IPS DF 6.9 (cell line): Measurements from ENCODE around the gene ALG8.
"Not testable (repeated sequence)": the region's sequence is repeated elsewhere in the genome, so short reads cannot be mapped to it uniquely, and the experiment has no call there.

Experiments used
- DNase-seq: peaks from one replicate; pipeline ENCODE4 v3.0.0-alpha.2; 2013; ENCODE audit warnings: low read depth, low spot score
- H3K27ac ChIP-seq: one replicate; pipeline ENCODE4 v1.5.1; 2013; ENCODE audit warnings: low read length, control low read depth
- H3K27me3 ChIP-seq: 2 replicates; pipeline ENCODE4 v1.6.1; 2013; ENCODE audit warnings: mild to moderate bottlenecking, low read length; ENCODE audit not compliant: control insufficient read depth, insufficient read depth
- H3K36me3 ChIP-seq: 2 replicates; pipeline ENCODE4 v1.6.1; 2013; ENCODE audit warnings: low read length; ENCODE audit not compliant: control insufficient read depth, insufficient read depth
- H3K4me1 ChIP-seq: 2 replicates; pipeline ENCODE4 v1.6.1; 2013; ENCODE audit warnings: low read length; ENCODE audit not compliant: control insufficient read depth, insufficient read depth
- H3K4me3 ChIP-seq: 2 replicates; pipeline ENCODE4 v1.5.1; 2013; ENCODE audit warnings: mild to moderate bottlenecking, low read length
- H3K9me3 ChIP-seq: 2 replicates; pipeline ENCODE4 v1.6.1; 2013; ENCODE audit warnings: low read length, inconsistent platforms; ENCODE audit not compliant: control insufficient read depth, insufficient read depth
- WGBS: extraction: QIAGEN DNeasy Blood & Tissue Kit; methylation state at CpG from one replicate; pipeline ENCODE4 v1.1.7; 2013; ENCODE audit warnings: mixed read lengths, missing lambda C conversion rate; ENCODE audit not compliant: insufficient read length, insufficient coverage; 5-methylcytosine and 5-hydroxymethylcytosine counted together

Gene ALG8

GRCh38 chr11:78080818-78081495, 58.5 kb downstream of the ALG8 start:
- no peaks in the 10 kb centered on the region for H3K9me3 ChIP-seq
- H3K27ac ChIP-seq, result no peak overlapping the region
- WGBS, result no CpG with 5 or more reads among the region's 11 CpGs
- H3K27me3 ChIP-seq, result no peaks in the 10 kb centered on the region
- DNase-seq, result no peak
- H3K4me3 ChIP-seq, result no peak overlapping the region
- H3K36me3 ChIP-seq, result no peaks in the 10 kb centered on the region
- H3K4me1 ChIP-seq, result no peaks in the 10 kb centered on the region

GRCh38 chr11:78080084-78080817, 59.2 kb downstream of the ALG8 start:
- DNase-seq, result no peak
- H3K27me3 ChIP-seq, result no peaks in the 10 kb centered on the region
- no peak overlapping the region for H3K27ac ChIP-seq
- no peaks in the 10 kb centered on the region for H3K36me3 ChIP-seq
- H3K4me3 ChIP-seq, result peak overlapping the region; percentile 84; the same call in 1 of the 2 replicates
- no peaks in the 10 kb centered on the region for H3K9me3 ChIP-seq
- WGBS, result no CpG with 5 or more reads among the region's 23 CpGs
- no peaks in the 10 kb centered on the region for H3K4me1 ChIP-seq

- no peaks in the 10 kb centered on the region for H3K4me1 ChIP-seq
- no peak within 1 kb of the TSS for H3K27ac ChIP-seq
- H3K36me3 ChIP-seq, result no peaks in the 10 kb centered on the region
- H3K27me3 ChIP-seq, result no peaks in the 10 kb centered on the region
- no CpG with 5 or more reads among the region's 68 CpGs for WGBS
- DNase-seq, result peak; percentile 55
- H3K9me3 ChIP-seq, result no peaks in the 10 kb centered on the region
- peak within 1 kb of the TSS; percentile 84 for H3K4me3 ChIP-seq
Observed at GRCh38 chr11:78079232-78080083, 60.0 kb downstream of the ALG8 start, which contains the start of gene NDUFC2. TSS of gene NDUFC2 (minus strand) at chr11:78079862. CDS start at chr11:78079744, 118 bp downstream.

- no CpG with 5 or more reads among the region's 21 CpGs for WGBS
- no peaks in the 10 kb centered on the region for H3K9me3 ChIP-seq
- H3K36me3 ChIP-seq, result no peaks in the 10 kb centered on the region
- H3K4me1 ChIP-seq, result no peaks in the 10 kb centered on the region
- H3K27ac ChIP-seq, result no peak overlapping the region
- H3K4me3 ChIP-seq, result peak overlapping the region; percentile 84; the same call in 1 of the 2 replicates
- H3K27me3 ChIP-seq, result no peaks in the 10 kb centered on the region
- DNase-seq, result no peak
Observed at GRCh38 chr11:78078218-78079167, 60.9 kb downstream of the ALG8 start.

- not testable (repeated sequence) for H3K9me3 ChIP-seq, H3K36me3 ChIP-seq, H3K4me3 ChIP-seq, H3K4me1 ChIP-seq, H3K27ac ChIP-seq, DNase-seq, H3K27me3 ChIP-seq
- no CpG with 5 or more reads among the region's 4 CpGs for WGBS
Observed at GRCh38 chr11:78077592-78077991, 61.8 kb downstream of the ALG8 start.

- Histone ChIP-seq H3K9me3 (no peaks in the 10 kb centered on the region), H3K27me3 (no peaks in the 10 kb centered on the region), H3K4me3 (no peak overlapping the region), H3K27ac (no peak overlapping the region), H3K36me3 (peaks cover 2% of the 10 kb centered on the region; the same call in 1 of the 2 replicates), H3K4me1 (no peaks in the 10 kb centered on the region)
- no CpG with 5 or more reads among the region's 6 CpGs for WGBS
- DNase-seq, result no peak
Observed at GRCh38 chr11:78076733-78077403, 62.6 kb downstream of the ALG8 start.

- H3K27ac ChIP-seq, result no peak overlapping the region
- H3K36me3 ChIP-seq, result peaks cover 2% of the 10 kb centered on the region; the same call in 1 of the 2 replicates
- no peaks in the 10 kb centered on the region for H3K27me3 ChIP-seq
- no peaks in the 10 kb centered on the region for H3K9me3 ChIP-seq
- no peak for DNase-seq
- no CpG with 5 or more reads among the region's 6 CpGs for WGBS
- no peak overlapping the region for H3K4me3 ChIP-seq
- H3K4me1 ChIP-seq, result no peaks in the 10 kb centered on the region
Observed at GRCh38 chr11:78074756-78075155, 64.7 kb downstream of the ALG8 start.

- Histone ChIP-seq H3K27me3 (no peaks in the 10 kb centered on the region), H3K4me1 (no peaks in the 10 kb centered on the region), H3K4me3 (no peak overlapping the region), H3K9me3 (no peaks in the 10 kb centered on the region), H3K36me3 (peaks cover 2% of the 10 kb centered on the region; the same call in 1 of the 2 replicates), H3K27ac (no peak overlapping the region)
- WGBS, result no CpG with 5 or more reads among the region's 4 CpGs
- DNase-seq, result no peak
Observed at GRCh38 chr11:78072455-78072854, 67.0 kb downstream of the ALG8 start.

- Histone ChIP-seq H3K9me3 (no peaks in the 10 kb centered on the region), H3K4me1 (no peaks in the 10 kb centered on the region), H3K27ac (no peak overlapping the region), H3K4me3 (no peak overlapping the region), H3K36me3 (peaks cover 2% of the 10 kb centered on the region; the same call in 1 of the 2 replicates), H3K27me3 (no peaks in the 10 kb centered on the region)
- DNase-seq, result no peak
- WGBS, result no CpG with 5 or more reads among the region's 3 CpGs
Observed at GRCh38 chr11:78071717-78072116, 67.7 kb downstream of the ALG8 start.
